B cell (primary cell): ENCODE results near the gene PBOV1. TPM values are rescaled to one million over a fixed set of nuclear protein-coding genes. Genes with fewer than 3 reads are reported as not detected.

Source experiments
- ATAC-seq: fragments of 200-7000 bp; cut with Tn5 transposase; one replicate; pipeline ENCODE4 v1.10.0; 2021; ENCODE audit warnings: low read depth, mild to moderate bottlenecking, moderate number of reproducible peaks, moderate library complexity
- CTCF ChIA-PET: fragments of 350-600 bp; sonication (Branson Sonifier 250); formaldehyde crosslinking; loops from one replicate; lab custom pipeline; 2021; ENCODE audit warnings: antibody characterized with exemption, inconsistent platforms; lab: Charles Lee
- POLR2A ChIA-PET: fragments of 350-600 bp; sonication (Branson Sonifier 250); formaldehyde crosslinking; loops from one replicate; lab custom pipeline; 2021; ENCODE audit warnings: antibody characterized with exemption; lab: Charles Lee
- DNase-seq: peaks from one replicate; pipeline ENCODE4 v3.0.0; 2013
- H2AFZ ChIP-seq: 2 replicates; pipeline ENCODE4 v1.6.1; 2012; ENCODE audit warnings: mild to moderate bottlenecking, low read depth, low read length; ENCODE audit not compliant: insufficient read depth, poor library complexity, severe bottlenecking
- H3K27ac ChIP-seq, 2 donors: 1 replicate in 1 of 2; 2 replicates in 1 of 2; pipeline ENCODE4 v1.5.1; 2012 to 2013; ENCODE audit warnings: low read length in 2 of 2, mild to moderate bottlenecking in 2 of 2, moderate library complexity in 1 of 2
- H3K27me3 ChIP-seq, 4 experiments: fragments of 200-600 bp in 1 of 4; sonication (generic) in 1 of 4; replicated peaks in 1 of 4; 1 replicate in 2 of 4; 2 replicates in 2 of 4; pipeline versions ENCODE4 v1.6.1 to v1.7.0; 2013 to 2016; ENCODE audit warnings: low read length in 3 of 4, mild to moderate bottlenecking in 2 of 4, mixed read lengths in 1 of 4, moderate library complexity in 1 of 4; ENCODE audit not compliant: insufficient read depth in 4 of 4, control insufficient read depth in 3 of 4; ENCODE audit errors: control extremely low read depth in 1 of 4
- H3K36me3 ChIP-seq, 2 experiments: replicated peaks in 1 of 2; 1 replicate in 1 of 2; 2 replicates in 1 of 2; pipeline versions ENCODE4 v1.6.1 to v1.7.1; 2013; ENCODE audit warnings: low read length in 1 of 2; ENCODE audit not compliant: insufficient read depth in 2 of 2, control insufficient read depth in 1 of 2; ENCODE audit errors: control extremely low read depth in 1 of 2, extremely low read depth in 1 of 2
- H3K4me1 ChIP-seq, 2 donors: fragments of 200-600 bp in 1 of 2; sonication (generic) in 1 of 2; 1 replicate in 1 of 2; 2 replicates in 1 of 2; pipeline versions ENCODE4 v1.5.1 to v1.6.1; 2013 to 2017; ENCODE audit warnings: low read length in 2 of 2; ENCODE audit not compliant: control insufficient read depth in 2 of 2, insufficient read depth in 2 of 2
- H3K4me2 ChIP-seq: replicated peaks from 2 replicates; pipeline ENCODE3; 2012; ENCODE audit warnings: mild to moderate bottlenecking, low read depth, low read length; ENCODE audit not compliant: poor library complexity, severe bottlenecking
- H3K4me3 ChIP-seq, 5 experiments: fragments of 200-600 bp in 1 of 5; sonication (generic) in 1 of 5; 1 replicate in 3 of 5; 2 replicates in 2 of 5; pipeline versions ENCODE4 v1.5.1 to v1.7.0; 2011 to 2016; ENCODE audit warnings: low read length in 4 of 5, mild to moderate bottlenecking in 4 of 5, low read depth in 2 of 5, control low read depth in 1 of 5, moderate library complexity in 1 of 5; ENCODE audit not compliant: insufficient read depth in 1 of 5; ENCODE audit errors: control extremely low read depth in 1 of 5, extremely low read depth in 1 of 5
- H3K79me2 ChIP-seq: fragments of 200-600 bp; sonication (generic); one replicate; pipeline ENCODE4 v1.6.0; 2016; ENCODE audit warnings: low read length; ENCODE audit not compliant: control insufficient read depth, insufficient read depth
- H3K9ac ChIP-seq: fragments of 200-600 bp; sonication (generic); 2 replicates; pipeline ENCODE4 v1.6.1; 2017; ENCODE audit warnings: mild to moderate bottlenecking, low read length, moderate library complexity
- H3K9me3 ChIP-seq, 3 donors: one replicate each; pipeline versions ENCODE4 v1.6.1 to v1.7.1; 2013; ENCODE audit warnings: low read length in 2 of 3; ENCODE audit not compliant: control insufficient read depth in 2 of 3, insufficient read depth in 1 of 3; ENCODE audit errors: control extremely low read depth in 1 of 3
- H4K20me1 ChIP-seq: 2 replicates; pipeline ENCODE4 v1.6.0; 2012; ENCODE audit warnings: mild to moderate bottlenecking, low read length; ENCODE audit not compliant: insufficient read depth, control insufficient read depth, poor library complexity, severe bottlenecking
- H3K27ac Mint-ChIP-seq: one replicate; pipeline ENCODE4 v1.8.0; 2021; ENCODE audit warnings: mixed read lengths
- H3K27me3 Mint-ChIP-seq: one replicate; pipeline ENCODE4 v1.8.0; 2021; ENCODE audit warnings: mixed read lengths
- H3K4me1 Mint-ChIP-seq: one replicate; pipeline ENCODE4 v1.8.0; 2021; ENCODE audit warnings: mixed read lengths
- H3K4me3 Mint-ChIP-seq: one replicate; pipeline ENCODE4 v1.8.0; 2021; ENCODE audit warnings: mixed read lengths
- H3K9me3 Mint-ChIP-seq: one replicate; pipeline ENCODE4 v1.8.0; 2022; ENCODE audit warnings: mixed read lengths; ENCODE audit not compliant: insufficient read depth
- CTCF ChIP-seq: fragments of 200-600 bp; IDR thresholded peaks from one replicate; pipeline ENCODE4 v1.8.0; 2022; ENCODE audit warnings: antibody characterized with exemption, mild to moderate bottlenecking
- EZH2 ChIP-seq: IDR thresholded peaks from 2 replicates; pipeline ENCODE4 v1.6.1; 2012; ENCODE audit warnings: borderline replicate concordance, low read depth, mild to moderate bottlenecking, moderate library complexity, low read length; ENCODE audit not compliant: insufficient read depth, poor library complexity, severe bottlenecking
- WGBS: methylation state at CpG from one replicate; pipeline ENCODE4 v1.1.5; 2013; ENCODE audit warnings: missing lambda C conversion rate; ENCODE audit not compliant: insufficient coverage; 5-methylcytosine and 5-hydroxymethylcytosine counted together
- intact Hi-C: fragments of 100-400 bp; cut with micrococcal nuclease; formaldehyde crosslinking; loops from one replicate; pipeline ENCODE4 v1.10.0; 2022
- polyA plus RNA-seq: library from polyadenylated mRNA; depleted of rRNA; stranded (reverse); fragments of >200 nt; gene quantifications from 2 replicates; pipeline ENCODE4 v1.2.3, GENCODE V29; 2012
- total RNA-seq, 2 donors: library from RNA; stranded (reverse); fragments of 120-200 nt in 1 of 2; gene quantifications; 1 replicate in 1 of 2; 2 replicates in 1 of 2; pipeline versions ENCODE4 v1.2.3 to v1.2.4, GENCODE V29; 2013 to 2022

The PBOV1 gene
- total and polyA plus RNA-seq, 2 donors (not counting 1 experiment from before 2014, with no cell fraction given) = not detected

GRCh38 chr6:138203315-138203714, 15.0 kb downstream of the PBOV1 start:
- Histone ChIP-seq H3K79me2 (no peaks in the 10 kb centered on the region), H4K20me1 (no peaks in the 10 kb centered on the region), H3K9me3 (no peaks in the 10 kb centered on the region), H3K27ac (no peak overlapping the region), H3K36me3 (no peaks in the 10 kb centered on the region), H3K4me2 (no peak overlapping the region), H2AFZ (no peak overlapping the region), H3K27me3 (peaks cover 0 to 8% (median 0%) of the 10 kb centered on the region in 4 experiments), H3K9ac (no peak overlapping the region), H3K4me1 (no peaks in the 10 kb centered on the region), H3K4me3 (no peak overlapping the region)
- no peak for TF ChIP-seq CTCF
- no peak for TF ChIP-seq EZH2
- no peak for DNase-seq
- CTCF ChIA-PET = no interaction called here
- WGBS = 86% methylated on average over 1 of the region's 2 CpGs
- Mint-ChIP-seq H3K27ac (no peak overlapping the region), H3K4me1 (no peaks in the 10 kb centered on the region), H3K9me3 (no peaks in the 10 kb centered on the region), H3K4me3 (no peak overlapping the region), H3K27me3 (peaks cover 29% of the 10 kb centered on the region)
- intact Hi-C loops = no loop called here
- POLR2A ChIA-PET = no interaction called here
- ATAC-seq = no peak

GRCh38 chr6:138201836-138202235, 16.5 kb downstream of the PBOV1 start:
- TF ChIP-seq EZH2 (no peak), CTCF (no peak)
- Histone ChIP-seq H3K9ac (no peak overlapping the region), H3K4me2 (no peak overlapping the region), H3K4me3 (no peak overlapping the region), H2AFZ (no peak overlapping the region), H3K27ac (no peak overlapping the region), H3K79me2 (no peaks in the 10 kb centered on the region), H3K4me1 (no peaks in the 10 kb centered on the region), H4K20me1 (no peaks in the 10 kb centered on the region), H3K36me3 (no peaks in the 10 kb centered on the region), H3K27me3 (peaks cover 0 to 8% (median 0%) of the 10 kb centered on the region in 4 experiments), H3K9me3 (no peaks in the 10 kb centered on the region)
- H3K27me3 Mint-ChIP-seq = peaks cover 29% of the 10 kb centered on the region
- ATAC-seq (no peak), DNase-seq (no peak)
- intact Hi-C loops = no loop called here
- no peak overlapping the region for H3K27ac Mint-ChIP-seq
- H3K4me3 Mint-ChIP-seq = no peak overlapping the region
- ChIA-PET CTCF (no interaction called here), POLR2A (no interaction called here)
- WGBS = 100% methylated on average over 3 of the region's 4 CpGs
- H3K9me3 Mint-ChIP-seq = no peaks in the 10 kb centered on the region
- no peaks in the 10 kb centered on the region for H3K4me1 Mint-ChIP-seq
